Fibroblast of skin of right quadriceps (primary cell): ENCODE measurements around the gene DAB1.
A peak's percentile ranks its signal among the peaks of the same experiment; 100 is the strongest.

ENCODE experiments used
- DNase-seq: peaks from one replicate; pipeline ENCODE4 v3.0.0-alpha.2; 2013

The DAB1 gene

DNA sequence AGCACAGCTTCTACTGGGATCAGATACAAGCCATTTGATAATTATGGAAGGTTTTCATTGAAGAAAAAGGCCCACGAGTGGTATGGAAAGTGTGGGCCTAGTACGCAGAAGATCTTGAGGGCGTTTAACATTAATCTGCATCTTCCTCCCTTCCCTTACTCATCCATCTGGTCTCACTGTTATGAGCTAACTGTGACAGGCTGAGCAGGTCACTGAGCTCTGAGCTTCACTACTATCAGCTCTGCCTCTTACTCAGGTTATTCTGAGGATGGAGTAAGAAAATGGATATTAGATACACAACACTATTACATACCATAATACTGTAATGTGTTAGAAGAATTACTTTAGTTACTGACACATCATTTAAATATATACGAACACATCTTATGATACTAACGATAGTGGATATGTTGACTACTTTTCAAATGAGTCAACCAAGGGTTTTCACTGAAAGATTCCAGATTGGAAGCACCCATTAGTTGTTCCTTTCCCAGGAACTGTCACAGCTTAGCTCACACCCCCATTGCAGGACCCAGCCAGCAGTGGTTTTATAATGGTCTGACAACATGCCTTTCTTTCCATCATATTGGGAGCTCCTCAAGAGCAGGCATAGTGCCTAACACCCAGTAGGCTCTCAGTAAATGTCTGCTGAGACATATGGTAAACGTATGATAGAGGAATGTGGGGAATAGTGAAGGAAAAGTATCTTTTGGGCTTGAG lies 360.3 kb downstream of the DAB1 start:
- DNase-seq = peak; percentile 71

GRCh38 chr1:57061369-57061768 lies 362.5 kb downstream of the DAB1 start:
- DNase-seq = peak; percentile 39

DNA sequence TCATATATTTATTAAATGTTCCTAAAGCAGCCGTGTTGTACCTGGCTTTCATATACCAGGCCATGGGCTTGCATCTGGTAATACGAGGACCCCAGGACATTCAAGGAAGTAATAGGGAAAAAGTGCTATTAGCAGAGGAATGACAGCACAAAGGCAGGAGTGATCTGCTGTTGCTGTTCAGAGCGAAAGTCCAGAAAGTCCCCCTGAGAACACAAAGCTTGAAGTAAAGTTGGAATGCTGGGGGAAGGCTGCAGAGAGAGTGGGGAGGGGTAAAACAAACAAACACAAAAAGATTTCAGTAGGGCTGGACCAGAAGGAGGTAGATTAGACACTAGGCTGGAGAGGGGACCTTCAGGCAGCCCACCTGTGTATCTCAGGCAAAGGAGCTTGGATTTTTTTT lies 363.4 kb downstream of the DAB1 start:
- DNase-seq = no peak

- DNase-seq = no peak
Measured at GRCh38 chr1:57058652-57059501, 365.0 kb downstream of the DAB1 start.

DNA sequence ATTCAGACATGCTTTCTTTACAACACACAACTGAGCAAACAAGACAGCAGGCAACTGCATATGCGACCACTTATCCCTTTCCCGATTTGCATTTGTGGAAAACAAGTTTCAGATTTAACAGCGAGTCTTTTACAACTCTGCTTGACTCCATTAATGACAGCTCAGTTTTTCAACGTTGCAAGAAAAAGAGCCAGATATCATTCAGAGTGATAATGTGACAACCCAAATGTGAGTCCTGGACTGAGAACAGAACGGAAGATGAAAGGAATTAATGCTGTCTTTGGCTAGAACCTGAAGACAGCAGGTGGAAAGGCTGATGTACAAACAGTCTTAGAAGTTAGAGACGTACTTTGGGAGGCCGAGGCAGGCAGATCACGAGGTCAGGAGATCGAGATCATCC lies 375.0 kb downstream of the DAB1 start:
- DNase-seq = no peak

DNA sequence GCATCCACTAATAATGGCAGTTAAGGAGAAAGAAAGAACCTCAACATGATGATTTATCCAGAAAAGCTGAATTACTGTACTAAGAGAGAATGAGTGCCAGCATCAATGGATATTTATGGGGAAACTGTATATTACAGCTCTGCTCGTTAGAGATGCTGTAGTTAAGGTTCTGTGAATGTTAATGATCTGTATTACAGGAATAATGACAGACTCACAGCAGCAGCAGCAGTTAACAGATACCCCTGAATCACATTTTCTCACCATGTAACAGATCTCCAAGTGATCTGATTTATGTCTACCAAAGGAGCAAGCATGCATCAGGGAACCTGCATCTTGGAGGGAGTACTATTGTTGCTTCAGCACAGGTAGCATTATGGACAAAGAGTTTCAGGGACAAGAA lies 377.4 kb downstream of the DAB1 start:
- DNase-seq = no peak

DNA sequence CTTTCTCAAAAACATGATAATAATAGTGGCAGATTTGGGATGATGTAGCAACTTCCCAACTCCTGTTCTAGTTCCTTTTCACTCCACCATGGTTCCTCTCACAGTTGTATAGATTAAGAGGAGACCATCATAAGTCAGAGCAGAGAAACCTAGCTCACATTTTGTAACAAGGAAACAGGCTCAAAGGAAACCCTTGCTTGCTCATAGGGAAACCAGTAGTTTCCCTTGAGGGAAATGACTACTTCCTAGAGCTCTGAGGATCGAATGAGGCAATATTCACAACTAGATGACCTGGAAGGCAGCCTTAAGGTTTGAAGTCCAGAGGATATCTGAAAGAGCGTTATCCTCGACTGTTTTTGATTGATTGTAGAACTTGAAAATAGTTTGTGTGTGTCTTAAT lies 382.0 kb downstream of the DAB1 start:
- no peak for DNase-seq

- DNase-seq = no peak
Measured at GRCh38 chr1:57040811-57041210, 383.0 kb downstream of the DAB1 start.

DNA sequence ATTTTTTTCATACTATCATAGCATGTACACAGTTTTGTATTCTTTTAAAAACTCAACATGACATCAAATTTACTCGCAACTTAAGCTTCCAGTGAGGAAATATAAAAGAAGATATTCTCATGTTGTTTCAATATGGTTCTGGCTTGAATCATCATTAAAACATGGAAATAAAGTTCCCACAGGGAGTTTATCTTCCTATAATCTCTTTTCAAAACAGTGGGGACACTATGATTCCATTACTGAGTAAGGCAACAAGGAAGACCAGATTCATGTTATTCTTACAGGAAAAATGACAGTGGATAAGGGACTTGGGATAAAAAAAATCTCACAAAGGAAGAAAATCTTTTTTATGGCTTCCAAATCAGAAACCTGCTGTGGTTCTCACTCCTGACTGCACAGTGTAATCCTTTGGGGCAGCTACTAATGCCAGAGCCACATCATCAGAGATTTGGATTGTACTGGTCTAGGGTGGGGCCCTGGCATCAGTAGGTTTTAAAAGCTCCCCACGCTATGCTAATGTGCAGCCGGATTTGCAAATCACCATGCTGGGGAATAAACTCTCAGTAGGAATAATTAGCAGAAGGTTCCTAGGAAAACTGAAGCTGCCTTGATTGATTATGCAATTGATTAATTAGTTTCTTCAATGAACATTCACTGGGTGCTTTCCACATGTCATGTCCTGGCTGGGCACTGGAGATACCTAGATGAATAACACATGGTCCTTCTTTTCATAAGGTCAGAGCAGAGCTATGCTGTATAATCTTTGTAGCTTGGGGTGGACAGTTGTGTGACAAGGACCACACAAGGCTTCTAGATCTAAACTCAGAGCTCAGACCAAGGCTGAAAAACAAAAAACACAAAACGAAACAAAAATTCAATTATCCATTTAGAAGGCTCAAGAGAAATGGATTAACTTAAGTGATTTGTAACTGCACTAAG lies 386.9 kb downstream of the DAB1 start:
- no peak for DNase-seq

DNA sequence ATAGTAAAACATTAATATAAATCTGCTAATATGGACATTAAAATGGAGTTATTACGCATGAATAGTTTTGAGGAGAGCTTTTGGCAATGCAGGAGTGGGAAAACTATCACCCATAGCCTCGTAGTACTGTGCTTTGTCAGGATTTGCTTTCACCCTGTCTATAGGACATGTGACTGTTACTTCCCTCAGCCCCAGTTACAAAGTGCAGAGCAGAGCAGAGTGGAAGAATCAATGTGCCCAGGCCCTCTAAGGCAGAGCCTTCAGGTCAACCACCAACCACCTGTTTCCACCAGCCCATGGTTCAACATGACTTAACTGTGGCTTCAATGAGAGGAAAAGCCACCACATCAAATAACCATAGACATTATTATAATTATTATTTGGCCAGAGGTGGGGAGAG lies 389.1 kb downstream of the DAB1 start:
- no peak for DNase-seq

GRCh38 chr1:57033222-57034001 lies 390.4 kb downstream of the DAB1 start:
- DNase-seq = peak; percentile 7

DNA sequence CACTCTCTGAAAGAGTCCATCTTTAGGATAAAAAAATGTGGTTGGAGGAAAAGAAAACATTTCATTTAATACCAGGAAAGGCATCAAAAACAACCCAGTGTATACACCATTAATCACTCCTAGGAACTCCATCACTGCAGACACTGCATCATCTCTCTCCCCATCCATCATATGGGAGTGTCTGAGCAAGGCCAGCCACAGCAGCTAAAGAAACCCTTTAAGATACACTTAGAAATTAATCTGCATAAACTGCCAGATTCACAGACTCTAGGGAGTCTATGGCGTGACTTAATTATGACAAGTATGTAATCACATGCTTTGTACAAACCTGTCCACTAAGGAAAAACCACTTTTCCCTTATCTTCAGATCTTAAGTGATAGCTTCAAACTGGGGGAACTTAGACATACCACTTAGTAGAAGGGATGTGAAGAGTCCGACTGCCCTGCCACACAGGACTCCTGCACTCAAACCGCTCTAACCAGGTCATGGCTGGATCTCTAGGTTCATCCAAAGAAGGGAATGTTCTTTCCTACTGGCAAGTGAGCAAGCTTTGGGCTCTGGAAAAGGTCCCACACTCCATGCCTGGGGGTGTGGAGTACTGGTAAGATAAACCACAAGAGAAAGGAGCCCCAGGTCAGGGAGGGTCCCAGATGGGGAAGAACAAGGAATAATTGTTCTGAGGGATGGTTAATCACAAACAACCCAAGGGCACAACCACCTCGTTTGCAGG lies 397.1 kb downstream of the DAB1 start:
- DNase-seq = peak; percentile 3

DNA sequence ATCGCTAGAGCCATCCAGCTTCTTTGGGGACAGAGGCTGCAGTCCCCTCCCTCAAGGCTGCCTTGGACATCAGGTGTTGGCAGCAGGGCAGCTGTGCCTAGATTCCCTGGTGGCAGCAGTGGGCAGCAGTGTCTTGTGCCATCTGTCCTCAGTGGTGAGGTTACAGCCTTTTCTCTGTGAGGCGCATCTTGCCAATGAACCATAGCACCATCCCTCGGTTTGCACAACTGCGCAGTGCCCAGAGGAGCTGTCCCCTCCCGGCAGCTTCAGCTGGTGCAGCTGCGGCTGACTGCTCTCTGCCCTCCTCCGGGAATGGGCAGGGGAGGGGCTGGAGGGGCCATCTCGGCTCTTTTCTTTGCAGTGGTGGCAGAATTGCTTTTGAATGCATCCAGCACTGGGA lies 399.0 kb downstream of the DAB1 start:
- no peak for DNase-seq

DNA sequence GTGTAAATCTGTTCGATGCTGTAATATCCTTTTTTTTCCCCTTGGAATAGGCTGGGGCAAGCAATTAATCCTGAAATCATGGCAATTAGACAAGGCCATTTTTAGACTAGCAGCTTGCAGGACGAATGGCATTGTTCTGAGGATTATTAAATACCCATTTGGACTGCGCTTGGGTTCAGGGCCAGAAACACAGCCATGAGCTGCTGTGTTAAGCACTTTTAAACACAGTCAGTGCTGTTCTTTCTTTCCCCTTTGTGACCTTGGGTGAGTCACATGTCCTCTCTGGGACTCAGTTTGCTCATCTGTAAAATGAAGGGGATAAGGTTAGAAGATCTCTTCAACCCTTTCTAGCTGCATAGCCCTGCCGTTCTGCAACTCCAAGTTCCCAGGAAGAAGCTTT lies 399.4 kb downstream of the DAB1 start:
- DNase-seq = no peak

DNA sequence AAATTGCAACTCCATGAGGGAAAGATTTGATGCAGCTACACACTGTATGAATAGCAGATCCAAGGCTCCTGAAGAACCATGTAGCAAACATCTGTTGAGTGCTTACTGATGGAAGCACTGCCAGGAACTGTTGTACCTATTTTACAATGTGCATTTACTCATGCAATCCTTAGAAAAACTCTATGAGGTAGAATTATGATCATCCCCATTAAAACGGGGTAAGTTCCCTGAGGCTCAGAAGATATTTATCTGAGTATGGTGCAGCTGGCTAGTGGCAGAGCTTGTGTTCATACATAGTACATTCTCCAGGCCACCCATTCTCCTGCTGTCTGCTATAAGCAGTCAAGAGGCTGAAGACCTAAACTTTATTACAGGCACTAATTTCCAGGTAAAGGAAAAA lies 403.6 kb downstream of the DAB1 start:
- no peak for DNase-seq

GRCh38 chr1:57019236-57019839 lies 404.5 kb downstream of the DAB1 start:
- DNase-seq = no peak

DNA sequence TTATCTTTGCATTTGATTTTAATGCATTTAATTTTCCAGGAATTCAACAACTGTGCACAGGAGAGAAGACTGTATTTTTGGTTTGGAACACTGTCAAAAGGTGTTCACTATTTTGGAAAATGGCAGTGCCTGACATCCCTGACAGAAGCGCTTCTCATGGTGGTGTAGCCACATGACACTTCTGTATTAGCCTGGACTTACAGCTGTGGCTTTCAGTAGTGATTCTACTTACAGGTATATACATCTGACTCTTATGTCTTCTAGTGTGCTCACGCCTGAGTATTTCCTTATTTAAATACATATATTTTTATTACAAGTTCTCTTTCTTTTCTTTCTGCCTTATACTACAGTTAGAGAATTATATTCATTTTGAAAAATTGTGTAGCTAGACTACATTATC lies 405.7 kb downstream of the DAB1 start:
- DNase-seq = no peak

DNA sequence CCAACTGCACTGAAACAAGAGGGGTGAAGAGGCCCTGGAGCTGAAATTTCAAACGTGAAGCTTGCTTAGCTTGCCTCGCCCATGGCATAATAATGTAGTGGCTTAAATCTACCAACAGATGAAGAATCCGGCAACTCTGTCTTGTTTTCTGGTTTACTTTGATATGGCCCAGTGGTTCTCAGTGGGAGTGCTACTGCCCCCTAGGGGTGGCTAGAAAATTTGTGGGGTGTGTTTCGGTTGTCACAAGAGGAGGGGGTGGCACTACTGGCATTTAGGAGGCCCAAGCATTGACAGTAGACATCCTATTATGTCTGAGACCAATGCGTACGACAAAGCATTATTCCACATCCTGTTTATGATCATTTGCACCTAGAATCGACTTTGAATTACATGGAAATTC lies 406.1 kb downstream of the DAB1 start:
- DNase-seq = peak; percentile 7

GRCh38 chr1:57017200-57017599 lies 406.7 kb downstream of the DAB1 start:
- peak; percentile 45 for DNase-seq

GRCh38 chr1:57015071-57015470 lies 408.8 kb downstream of the DAB1 start:
- DNase-seq = no peak

DNA sequence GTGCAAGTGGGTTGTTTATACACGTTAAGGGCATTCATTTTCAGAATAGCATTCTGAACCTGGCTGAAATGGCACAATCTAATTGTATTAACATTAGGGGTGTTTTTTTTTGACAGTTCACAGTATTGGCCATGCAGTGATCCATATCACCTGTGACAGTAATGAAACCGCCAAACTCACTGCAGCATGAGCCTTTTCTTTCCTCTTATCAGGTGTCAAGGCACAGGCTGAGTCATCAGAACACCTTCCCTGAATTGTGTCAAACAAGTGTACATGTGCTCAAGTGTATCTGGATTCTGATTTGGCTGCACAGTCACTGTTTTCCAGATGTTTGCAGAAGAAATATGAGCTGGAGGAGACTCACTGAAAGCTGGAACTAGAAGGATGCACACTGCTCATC lies 410.3 kb downstream of the DAB1 start:
- no peak for DNase-seq
